GOT3 (cell line): ENCODE data around the gene TM9SF4.
"Not testable (repeated sequence)": the region's sequence is repeated elsewhere in the genome, so short reads cannot be mapped to it uniquely, and the experiment has no call there.

ENCODE experiments used
- DNase-seq: peaks from one replicate; lab custom pipeline; 2025; ENCODE audit warnings: mixed read lengths; lab: John Stamatoyannopoulos, UW

The TM9SF4 gene

DNA sequence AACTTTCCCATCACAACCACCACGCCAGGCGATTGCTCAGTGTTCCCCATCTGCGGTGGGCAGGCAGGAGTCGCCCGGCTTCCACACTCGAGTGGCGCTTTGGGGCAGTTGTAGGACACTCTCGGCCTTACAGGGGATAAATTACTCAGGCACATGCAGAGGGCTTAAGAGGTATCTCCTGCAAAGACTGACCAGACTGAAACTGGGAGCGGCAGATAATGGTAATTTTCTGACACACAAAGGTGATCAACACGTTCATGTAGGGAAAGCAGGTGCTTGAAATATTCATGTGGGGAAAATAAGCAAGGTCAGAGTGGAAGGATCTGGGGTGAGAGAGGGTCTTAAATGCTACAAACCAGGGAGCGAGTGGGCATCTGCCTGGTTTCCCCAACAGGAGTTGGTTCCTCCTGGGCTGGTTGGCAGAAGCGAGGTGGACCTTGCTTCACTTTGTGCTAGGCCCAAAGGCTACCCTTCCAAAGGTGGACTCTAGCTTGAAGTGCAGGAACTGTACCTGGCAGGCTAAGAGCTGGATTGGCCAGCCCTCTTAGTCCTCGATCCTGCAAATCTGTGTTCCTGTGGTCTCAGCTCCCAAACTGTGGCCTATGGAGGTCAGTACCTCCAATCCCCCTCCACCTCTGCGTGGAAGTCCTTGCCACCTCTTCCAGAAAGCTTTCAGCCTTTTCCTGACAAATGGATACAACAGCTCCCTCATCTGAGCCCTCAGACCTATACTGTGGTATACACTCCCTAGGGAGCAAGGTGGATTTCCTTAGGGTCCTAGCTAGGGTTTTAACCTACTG is 81.3 kb downstream of the TM9SF4 start:
- no peak for DNase-seq

DNA sequence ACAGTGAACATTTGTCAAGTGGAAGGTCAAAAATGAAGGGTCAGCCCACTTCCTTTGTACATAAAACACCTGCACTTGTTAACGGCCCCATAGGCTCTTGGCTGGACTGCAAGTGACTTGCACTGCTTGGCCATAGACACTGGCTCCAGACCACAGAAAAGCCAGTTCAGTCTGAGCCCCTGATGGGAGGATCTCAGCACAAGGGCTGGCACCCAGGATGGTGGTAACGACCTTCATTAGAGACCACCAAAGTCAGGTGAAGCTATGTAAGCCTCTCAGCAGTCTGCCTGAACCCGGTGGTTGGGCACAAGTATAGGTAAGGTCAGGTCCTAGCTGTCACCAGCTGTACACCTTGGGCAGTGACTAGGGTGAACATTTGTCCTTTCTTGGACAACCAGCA is 81.9 kb downstream of the TM9SF4 start:
- no peak for DNase-seq

DNA sequence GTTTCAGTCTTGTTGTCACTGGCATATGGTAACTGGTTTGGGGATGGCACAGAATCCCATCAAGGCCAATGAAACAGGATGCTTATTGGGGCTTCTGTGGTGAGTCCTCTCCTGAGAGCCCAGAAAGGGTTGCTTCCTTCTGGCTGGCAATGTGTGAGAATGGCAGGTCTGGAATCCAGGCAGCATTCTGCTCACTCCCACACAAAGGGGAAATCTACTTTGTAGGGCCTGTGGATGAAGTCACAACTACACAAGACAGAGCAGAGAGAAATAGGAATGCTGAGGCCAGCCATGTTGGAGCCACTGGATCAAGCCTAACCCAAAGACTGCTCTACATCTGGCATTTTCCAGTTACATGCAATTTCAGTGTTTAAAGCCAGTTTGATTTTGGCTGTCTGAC is 82.4 kb downstream of the TM9SF4 start:
- DNase-seq = no peak

DNA sequence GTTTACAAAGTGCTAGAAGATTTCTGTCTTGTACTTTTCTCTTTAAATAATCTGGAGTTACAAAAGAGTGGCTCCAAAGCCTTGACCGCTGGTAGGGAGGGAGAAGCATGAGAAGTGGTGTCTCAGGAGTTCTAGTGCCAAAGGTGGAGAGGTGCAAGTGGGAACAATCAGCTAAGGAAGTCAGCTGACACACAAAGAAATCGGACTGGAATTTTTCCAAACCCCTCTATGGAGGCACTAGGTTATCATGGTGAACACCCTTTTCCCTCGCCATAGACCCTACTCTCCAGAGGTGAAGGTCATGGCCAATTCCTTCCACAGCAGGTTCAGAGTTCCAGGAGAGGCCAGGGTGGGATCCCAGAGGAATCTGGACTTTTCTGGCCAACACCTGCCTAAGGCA is 83.2 kb downstream of the TM9SF4 start:
- no peak for DNase-seq

DNA sequence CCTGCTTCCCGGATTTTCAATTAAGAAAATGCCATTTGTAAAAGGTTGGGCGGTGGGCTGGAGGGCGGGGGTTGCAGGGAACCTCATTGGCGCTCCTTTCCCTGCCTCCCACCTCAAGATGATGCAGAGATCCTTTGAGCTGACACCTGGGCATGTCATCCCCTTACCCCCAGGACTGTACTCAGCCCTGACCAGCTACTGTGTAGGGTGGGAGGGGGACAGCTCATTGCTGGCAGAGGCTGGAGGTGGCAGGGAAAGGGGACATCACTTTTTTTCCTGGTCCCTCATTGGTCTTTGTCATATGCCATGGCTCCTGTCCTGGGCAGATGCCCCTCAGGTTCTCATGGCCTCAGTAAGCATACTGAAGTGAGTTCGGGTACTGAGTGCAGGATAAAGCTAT is 83.8 kb downstream of the TM9SF4 start:
- DNase-seq = not testable (repeated sequence)

DNA sequence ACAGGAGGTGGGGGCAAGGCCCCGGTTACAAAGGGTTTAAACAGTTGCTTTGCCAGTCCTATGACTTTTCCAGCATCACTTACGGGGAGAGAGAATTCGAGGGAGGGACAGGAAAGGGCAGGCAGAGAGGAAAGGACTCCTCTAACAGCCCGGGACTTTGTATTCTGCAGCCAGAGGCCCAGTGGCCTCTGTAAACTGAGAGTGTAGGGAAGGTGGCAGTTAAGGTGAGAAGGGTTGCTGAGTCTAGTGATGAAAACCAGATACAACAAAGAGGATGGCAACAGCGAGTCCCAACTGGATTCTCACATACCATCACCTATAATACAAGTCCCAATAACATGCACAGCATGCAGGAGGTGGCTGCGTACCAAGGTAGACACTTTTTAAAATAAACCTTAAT is 84.5 kb downstream of the TM9SF4 start:
- DNase-seq = no peak

DNA sequence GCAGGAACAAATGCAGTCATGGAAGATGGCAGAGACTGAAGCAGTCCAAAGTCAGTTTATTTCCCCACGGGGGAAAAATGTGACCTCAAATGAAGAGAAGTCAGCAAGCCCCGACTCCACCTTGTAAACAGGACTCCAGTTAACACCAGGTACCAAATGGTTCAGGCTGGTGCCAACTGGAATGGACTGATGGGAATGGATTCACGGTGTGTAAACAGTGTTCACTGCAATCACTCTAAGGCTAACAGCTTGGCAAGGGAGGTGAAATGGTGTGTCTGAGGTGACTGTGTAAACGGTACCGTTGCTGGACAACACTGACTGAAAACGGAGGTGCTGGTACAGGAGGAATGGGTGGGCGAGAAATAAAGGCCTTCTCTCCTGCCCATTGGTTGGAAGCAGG is 86.1 kb downstream of the TM9SF4 start:
- DNase-seq = no peak

DNA sequence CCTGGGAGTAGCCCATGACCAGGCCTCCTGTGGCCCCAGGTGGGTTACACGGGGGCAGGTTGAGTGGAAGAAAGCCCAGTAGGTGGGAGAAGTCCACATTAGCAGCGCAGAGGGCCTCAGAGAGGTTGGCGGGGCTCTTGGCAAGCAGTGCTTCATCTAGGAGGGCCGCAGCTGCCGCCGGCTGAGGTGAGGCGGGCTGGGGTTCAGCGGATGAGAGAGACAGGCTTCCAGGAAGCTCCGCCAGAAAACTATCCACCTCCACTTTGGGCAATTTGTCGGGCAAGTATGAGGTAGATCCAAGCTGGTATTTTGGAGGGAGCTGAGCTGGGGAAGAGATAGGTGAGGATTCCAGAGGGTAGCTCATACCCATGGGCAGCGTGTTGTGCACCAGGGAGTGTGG is 87.1 kb downstream of the TM9SF4 start:
- not testable (repeated sequence) for DNase-seq

DNA sequence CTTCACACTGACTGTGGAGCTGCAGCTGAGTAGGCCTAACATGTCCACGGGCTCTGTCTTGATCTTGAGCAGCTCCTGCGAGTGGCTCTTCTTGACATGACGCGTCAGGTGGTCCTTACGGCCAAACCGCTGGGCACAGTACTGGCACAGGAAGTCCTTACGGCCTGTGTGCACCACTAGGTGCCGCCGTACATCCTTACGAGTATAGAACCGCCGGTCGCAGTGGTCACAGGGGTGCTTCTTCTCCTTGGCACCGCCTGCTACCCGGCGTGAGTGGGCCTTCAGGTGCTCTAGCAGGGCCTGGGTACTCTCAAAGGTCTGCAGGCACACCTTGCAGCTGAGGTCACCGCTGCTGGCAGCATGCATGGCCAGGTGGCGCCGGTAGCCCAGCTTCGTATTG is 87.6 kb downstream of the TM9SF4 start:
- DNase-seq = not testable (repeated sequence)

DNA sequence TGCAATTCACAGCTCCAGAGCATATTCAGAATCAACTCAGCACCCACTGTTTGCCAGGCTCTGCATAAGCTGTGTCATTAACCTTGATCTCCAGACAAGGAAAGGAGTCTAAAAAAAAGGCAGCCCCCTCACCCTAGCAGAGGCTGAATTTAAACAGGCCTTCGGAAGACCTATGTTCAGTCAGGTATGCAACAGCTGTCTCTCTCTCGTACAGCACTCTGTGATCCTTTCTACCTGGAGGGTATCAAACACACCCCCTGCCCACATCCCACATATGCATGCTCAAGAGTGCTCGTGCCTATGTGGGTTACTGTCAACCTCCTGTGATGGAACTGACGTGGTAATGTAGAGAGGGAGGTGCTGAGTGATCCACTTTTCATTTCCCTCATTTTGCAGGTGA is 89.5 kb downstream of the TM9SF4 start:
- DNase-seq = no peak

DNA sequence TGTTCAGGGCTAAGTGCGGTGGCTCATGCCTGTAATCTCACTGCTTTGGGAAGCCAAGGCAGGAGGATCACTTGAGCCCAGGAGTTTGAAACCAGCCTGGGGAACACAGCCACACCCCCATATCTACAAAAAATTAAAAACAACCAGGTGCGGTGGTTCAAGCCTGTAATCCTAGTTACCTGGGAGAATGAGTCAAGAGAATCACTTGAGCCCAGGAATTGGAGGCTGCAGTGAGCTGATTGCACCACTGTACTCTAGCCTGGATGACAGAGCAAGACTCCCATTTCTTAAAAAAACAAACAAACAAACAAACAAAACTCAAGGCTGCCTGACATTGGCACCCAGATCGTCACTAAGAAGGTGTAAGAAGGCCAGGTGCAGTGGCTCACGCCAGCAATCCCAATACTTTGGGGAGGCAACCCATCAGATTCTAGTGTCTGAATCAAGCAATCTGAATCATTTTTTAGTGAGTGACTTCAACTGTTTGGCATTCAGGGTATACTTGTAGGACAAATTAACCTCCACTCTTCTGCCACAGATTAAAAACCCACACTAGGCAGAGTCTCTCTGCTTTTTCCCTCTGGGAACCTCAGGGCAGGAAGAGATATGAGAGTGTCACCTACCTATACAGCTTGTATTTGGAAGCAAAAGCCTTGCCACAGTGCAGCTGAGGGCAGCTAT is 91.9 kb downstream of the TM9SF4 start:
- no peak for DNase-seq

DNA sequence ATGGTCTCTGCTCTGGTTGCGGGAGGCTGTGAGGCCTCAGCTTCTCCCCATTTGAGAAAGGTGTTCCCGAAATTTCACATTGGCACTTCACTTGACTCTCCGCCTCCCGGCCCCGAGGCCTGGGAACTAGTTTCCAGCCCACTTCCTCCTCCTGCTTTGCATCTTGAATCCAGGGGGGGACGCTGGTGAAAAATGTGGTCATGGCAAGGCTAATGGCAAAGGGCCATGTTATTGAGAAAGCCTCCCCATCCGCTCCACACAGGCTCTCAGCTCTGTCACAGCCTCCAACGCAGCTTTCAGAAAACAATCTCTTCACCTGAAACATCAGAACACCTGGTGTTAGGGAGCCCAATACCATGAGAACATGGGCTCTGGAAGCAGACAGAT is 92.5 kb downstream of the TM9SF4 start:
- no peak for DNase-seq

DNA sequence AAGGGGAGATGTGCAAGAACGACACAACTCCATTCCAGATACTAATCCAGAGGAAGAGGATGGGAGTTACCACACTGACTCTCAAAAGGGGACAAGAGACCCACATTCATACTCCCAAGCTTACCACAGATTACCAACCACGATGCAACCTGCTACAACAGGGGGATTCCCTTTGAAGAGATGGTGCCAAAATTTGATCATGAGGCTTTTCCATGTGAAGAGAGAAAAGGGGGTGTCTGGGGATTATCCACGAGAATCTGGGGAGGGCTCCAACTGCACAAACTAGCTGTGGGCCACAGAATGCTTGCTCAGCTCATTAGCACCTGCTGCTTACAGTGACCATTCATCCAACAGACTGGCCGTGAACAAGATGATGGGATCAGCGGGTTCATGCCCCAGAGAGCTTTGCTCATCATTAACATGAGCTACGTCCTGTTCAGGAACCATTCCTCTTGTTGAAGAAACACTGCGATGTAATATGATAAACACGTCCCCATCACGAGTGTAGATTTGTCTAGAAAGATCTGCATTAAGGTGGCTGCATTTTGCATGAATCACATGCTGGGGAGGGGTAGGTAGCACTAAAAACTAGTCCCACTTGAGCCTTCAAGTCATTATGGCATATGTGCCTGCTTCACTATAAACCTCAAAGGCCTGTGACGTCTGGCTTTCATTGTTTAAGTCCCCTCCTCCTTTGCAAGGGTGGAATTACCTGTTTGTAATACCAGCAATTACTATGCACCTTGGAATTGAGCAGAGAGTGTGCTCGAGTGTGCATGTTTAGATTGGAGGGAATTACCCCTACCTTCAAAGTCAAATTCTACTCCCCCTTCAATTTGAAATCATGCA is 94.1 kb downstream of the TM9SF4 start:
- no peak for DNase-seq

DNA sequence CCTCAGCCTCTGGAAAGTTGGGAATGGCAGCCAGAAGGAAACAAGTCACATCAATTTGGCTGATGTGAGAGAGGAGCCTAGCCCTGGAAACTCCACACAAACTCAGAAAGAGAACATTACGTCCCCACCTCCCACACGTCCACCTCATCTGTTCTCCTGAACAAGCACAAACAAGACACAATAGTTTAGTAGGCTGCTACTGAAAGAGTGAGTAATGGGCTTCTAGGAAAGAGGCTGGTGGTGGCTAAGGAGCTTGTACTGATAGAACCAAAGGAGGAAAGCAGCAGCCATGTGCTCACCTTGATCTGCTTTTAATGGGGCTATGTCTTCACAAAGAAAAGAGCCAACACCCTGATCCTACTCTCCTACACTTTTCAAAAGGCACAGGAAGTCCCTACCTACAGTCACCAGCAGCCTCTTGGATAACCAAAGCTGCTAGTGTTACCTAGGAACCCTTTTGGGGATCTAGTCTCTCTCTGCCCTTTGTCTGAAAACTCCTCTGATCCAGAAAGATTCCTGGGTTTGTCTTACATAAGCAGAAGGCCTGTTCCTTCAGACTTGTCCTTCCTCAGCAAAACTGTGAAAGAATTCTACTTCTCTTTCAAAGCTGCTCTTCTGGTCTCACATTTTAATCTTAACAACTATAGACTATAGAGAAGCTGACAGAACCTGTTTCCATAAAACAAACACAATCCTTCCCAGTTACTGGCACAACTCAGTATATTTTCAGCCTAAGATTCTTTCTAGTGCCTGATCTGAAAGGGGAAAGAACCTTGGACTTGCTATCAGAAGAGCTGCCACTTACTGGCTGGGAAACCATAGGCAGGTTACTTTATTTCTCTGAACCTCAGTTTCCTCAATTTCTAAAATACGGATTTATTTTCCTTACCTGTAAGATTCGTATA is 94.9 kb downstream of the TM9SF4 start:
- DNase-seq = no peak

DNA sequence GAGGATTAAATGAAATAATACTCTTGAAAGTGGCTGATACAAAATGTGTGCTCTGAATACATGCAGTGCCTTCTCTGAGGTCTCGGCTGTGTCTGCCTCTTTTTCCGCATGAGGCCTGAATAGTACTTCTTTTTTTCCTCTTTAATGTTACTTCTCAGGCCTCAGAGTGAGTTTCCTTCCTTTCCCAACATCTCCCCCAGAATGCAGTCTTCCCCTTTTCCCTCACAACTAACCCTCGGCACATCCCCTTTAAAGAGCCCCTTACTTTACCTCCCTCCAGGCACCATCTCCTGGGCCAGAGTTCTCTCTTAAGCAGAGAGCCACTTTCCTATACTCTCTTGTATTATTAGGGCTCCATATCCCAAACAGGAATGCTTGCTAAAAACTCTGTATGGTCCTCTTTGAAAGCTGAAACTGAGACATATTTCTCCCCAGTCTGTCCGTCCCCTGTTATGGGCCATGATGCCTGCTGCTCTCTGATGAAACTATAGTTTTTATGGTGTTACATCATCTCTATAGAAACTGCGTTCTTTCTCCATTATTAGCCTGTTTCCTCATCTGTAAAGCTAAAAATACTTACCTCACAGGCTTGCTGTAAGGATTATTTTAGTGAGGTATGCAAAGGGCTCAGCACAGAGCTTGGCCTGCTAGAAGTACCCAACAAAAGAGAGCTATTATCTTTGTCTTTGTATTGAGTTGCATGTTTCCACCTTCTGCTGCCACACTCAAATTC is 95.8 kb downstream of the TM9SF4 start:
- DNase-seq = no peak

DNA sequence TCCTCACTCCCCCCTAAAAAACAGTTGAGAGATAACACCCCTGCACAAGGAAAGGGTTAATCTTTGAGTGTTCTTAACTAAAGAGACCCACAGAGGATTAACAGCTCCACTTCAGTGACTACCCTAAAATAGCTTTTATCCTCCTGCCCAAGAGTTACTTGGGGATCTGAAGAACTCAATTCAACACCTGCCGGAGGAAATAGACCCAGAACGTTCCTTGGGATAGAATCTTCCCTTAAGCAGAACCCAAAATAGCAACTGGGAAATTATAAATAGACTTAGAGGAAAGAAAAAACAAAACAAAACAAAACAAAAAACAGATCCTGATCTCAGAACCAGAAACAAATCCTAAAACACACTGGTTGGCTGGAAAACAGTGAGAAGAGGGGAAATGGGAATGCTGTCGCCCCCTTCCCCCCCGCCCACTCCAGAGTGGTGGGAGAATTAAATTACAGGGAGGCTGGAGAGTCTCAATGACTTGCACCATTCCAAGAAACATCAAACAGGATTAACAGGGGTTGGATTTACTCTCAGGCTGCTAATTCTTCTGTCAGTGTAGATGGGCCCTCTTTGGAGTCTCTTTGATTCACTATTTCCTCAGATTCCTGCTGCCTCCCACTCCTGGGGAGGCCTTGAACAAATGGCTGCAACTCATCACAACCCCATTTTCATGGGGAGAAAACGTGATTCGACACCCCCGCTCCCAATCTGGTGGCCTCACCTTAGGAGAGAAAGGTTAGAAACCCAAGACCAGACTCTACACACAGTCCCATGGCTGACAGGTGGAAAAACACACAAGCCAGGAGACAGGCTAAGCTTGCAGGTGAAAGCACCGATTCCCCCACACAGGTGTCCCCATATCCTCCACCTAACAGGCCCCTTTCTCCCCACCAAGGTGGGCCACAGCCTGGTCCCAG is 96.6 kb downstream of the TM9SF4 start:
- no peak for DNase-seq

DNA sequence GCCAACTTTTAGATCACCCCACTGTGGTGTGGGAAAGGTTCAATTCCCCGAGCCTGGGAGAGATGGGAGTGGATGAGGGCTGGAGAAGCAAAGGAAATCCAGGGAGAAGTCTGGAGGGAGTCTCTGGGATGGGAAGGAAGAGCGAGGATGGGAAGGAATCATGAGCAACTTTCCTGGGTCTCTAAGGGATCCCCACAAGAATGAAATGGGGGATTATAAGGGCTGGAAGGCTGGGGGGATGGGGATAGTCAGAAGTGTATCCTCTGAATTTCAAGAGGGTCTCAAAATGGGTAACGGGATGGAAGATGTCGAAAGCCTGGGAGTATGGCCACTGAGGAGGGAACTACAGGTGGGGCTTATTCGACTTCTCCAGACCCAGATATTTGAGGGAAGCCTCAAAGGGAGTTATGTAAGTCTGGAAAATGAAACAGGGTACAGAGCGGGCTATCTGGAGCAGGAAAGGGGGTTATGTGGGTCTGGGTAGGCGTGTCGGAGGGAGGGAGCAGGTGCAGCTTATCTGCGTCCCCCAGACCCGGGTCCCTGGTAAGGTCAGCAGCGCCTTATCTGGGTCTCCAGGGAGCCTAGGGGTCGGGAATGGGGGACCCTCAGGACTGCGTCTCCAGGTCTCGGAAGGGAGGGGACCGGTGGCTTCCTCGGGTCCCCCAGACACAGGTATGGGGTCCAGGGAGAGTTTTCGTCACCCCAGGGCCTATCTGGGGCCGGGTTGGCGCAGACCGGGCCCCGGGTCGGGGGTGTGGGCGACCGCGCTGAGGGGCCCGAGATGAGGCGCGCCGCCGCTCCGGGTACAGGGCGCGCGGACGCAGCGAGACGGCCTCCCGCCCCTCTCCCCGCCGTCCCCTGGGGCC is 97.5 kb downstream of the TM9SF4 start:
- DNase-seq = no peak

DNA sequence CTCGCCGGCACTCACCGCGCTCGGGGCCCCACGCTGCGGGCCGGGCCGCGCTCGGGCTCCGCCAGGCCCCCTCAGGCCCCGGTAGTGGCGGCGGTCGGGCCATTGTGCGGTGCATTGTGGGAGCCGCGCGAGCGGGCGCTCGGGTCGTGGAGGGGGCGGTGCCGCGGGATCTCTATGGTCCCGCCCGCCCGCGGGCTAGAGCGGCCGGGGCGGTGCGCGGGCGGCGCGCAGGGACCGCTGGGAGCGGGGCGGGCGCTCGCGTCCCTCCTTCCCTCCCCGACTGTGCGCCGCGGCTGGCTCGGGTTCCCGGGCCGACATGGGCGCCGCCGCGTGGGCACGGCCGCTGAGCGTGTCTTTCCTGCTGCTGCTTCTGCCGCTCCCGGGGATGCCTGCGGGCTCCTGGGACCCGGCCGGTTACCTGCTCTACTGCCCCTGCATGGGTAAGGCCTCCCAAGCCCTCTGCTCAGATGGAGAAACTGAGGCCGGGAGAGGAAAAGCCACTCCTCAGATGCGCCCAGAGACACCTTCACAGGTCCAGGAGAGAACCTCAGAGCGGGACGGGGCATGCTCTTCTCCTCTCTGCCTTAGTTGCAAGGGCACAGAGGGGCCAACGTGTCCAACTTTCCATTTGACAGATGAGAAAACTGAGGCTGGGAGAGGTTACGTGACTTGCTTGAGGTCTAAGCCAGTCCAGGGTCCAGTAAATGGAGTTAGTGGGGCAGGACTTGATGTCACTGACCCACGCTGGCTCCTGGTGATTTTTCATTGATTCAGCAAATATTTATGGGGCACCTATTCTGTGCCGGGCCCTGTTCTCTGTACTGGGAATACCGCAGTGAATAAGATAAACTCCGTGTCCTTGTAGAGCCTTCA is 98.3 kb downstream of the TM9SF4 start, which contains the start of the genes PLAGL2 and POFUT1:
PLAGL2 (minus strand) TSS at position 118 of the 873 bp plus-strand sequence. CDS start 5,565 bp downstream, outside the sequence.
POFUT1 (plus strand) TSS at position 255 of the 873 bp plus-strand sequence; CDS start at position 317, 62 bp downstream.
- DNase-seq = peak; percentile 80
